Fibroblast of lung (primary cell): ENCODE results near the gene GPC3. TPM values are rescaled to one million over a fixed set of nuclear protein-coding genes. Genes with fewer than 3 reads are reported as not detected.
"Not testable (repeated sequence)": the region's sequence is repeated elsewhere in the genome, so short reads cannot be mapped to it uniquely, and the experiment has no call there.

ENCODE experiments used
- DNase-seq, 2 donors: peaks; one replicate each; pipeline versions ENCODE4 v3.0.0 to v3.0.0-alpha.2; 2010; ENCODE audit warnings: low read depth in 2 of 2
- H2AFZ ChIP-seq: 2 replicates; pipeline ENCODE4 v1.5.1; 2012; ENCODE audit warnings: low read length, control low read depth, inconsistent platforms
- H3K27ac ChIP-seq: 2 replicates; pipeline ENCODE4 v1.5.1; 2011; ENCODE audit warnings: low read length, control low read depth; ENCODE audit not compliant: insufficient read depth
- H3K27me3 ChIP-seq: 2 replicates; pipeline ENCODE4 v1.5.1; 2011; ENCODE audit warnings: mild to moderate bottlenecking, low read length; ENCODE audit not compliant: control insufficient read depth, insufficient read depth
- H3K36me3 ChIP-seq: 2 replicates; pipeline ENCODE4 v1.5.1; 2011; ENCODE audit warnings: low read length; ENCODE audit not compliant: control insufficient read depth, insufficient read depth
- H3K4me1 ChIP-seq: 2 replicates; pipeline ENCODE4 v1.5.1; 2011; ENCODE audit warnings: low read length; ENCODE audit not compliant: control insufficient read depth, insufficient read depth; ENCODE audit errors: extremely low read depth
- H3K4me2 ChIP-seq: 2 replicates; pipeline ENCODE4 v1.5.1; 2011; ENCODE audit warnings: low read length, control low read depth; ENCODE audit not compliant: insufficient read depth; ENCODE audit errors: extremely low read depth
- H3K4me3 ChIP-seq, 4 experiments: fragments of 200-600 bp in 1 of 4; sonication (generic) in 1 of 4; replicated peaks in 1 of 4; 2 replicates each; pipeline ENCODE4 v1.5.1; 2011 to 2016; ENCODE audit warnings: low read length in 4 of 4, low read depth in 3 of 4, mild to moderate bottlenecking in 3 of 4, control low read depth in 2 of 4, inconsistent platforms in 1 of 4, mixed read lengths in 1 of 4; ENCODE audit not compliant: insufficient read depth in 1 of 4; ENCODE audit errors: control extremely low read depth in 1 of 4
- H3K79me2 ChIP-seq: 2 replicates; pipeline ENCODE4 v1.5.1; 2012; ENCODE audit warnings: mild to moderate bottlenecking, low read length, inconsistent platforms; ENCODE audit not compliant: control insufficient read depth, insufficient read depth
- H3K9ac ChIP-seq: 2 replicates; pipeline ENCODE4 v1.5.1; 2011; ENCODE audit warnings: mild to moderate bottlenecking, low read length, control low read depth; ENCODE audit not compliant: insufficient read depth
- H3K9me3 ChIP-seq: 2 replicates; pipeline ENCODE4 v1.5.1; 2012; ENCODE audit warnings: low read depth, low read length; ENCODE audit not compliant: control insufficient read depth, insufficient read depth
- H4K20me1 ChIP-seq: 2 replicates; pipeline ENCODE4 v1.5.1; 2011; ENCODE audit warnings: low read length; ENCODE audit not compliant: control insufficient read depth, insufficient read depth; ENCODE audit errors: extremely low read depth
- CTCF ChIP-seq, 2 donors: IDR thresholded peaks in 1 of 2; conservative IDR thresholded peaks in 1 of 2; 1 replicate in 1 of 2; 2 replicates in 1 of 2; pipeline ENCODE4 v1.5.1; 2011 to 2012; ENCODE audit warnings: low read length in 2 of 2, control low read depth in 1 of 2, inconsistent platforms in 1 of 2, low read depth in 1 of 2, mild to moderate bottlenecking in 1 of 2
- EZH2 ChIP-seq: IDR thresholded peaks from 2 replicates; pipeline ENCODE4 v1.5.1; 2012; ENCODE audit warnings: low read length, control low read depth, mild to moderate bottlenecking; ENCODE audit errors: missing control alignments
- polyA plus RNA-seq, 2 donors: library from polyadenylated mRNA; depleted of rRNA in 1 of 2; stranded (reverse) in 1 of 2; unstranded in 1 of 2; fragments of >200 nt; gene quantifications; 2 replicates each; pipeline ENCODE4 v1.2.1, GENCODE V29; 2011 to 2012; ENCODE audit warnings: missing spikeins in 1 of 2
- total RNA-seq: library from RNA; depleted of rRNA; stranded (reverse); fragments of >200 nt; gene quantifications from 2 replicates; pipeline ENCODE4 v1.2.1, GENCODE V29; 2014

Gene GPC3
- total and polyA plus RNA-seq, 2 donors (not counting 1 experiment from before 2014, with no cell fraction given), result 6.4 to 7.1 TPM

GRCh38 chrX:133527415-133527814 lies 458.0 kb downstream of the GPC3 start:
- Histone ChIP-seq H3K4me2 (no peak overlapping the region), H3K4me1 (no peaks in the 10 kb centered on the region), H3K79me2 (no peaks in the 10 kb centered on the region), H3K27ac (no peak overlapping the region), H3K36me3 (no peaks in the 10 kb centered on the region), H3K27me3 (no peaks in the 10 kb centered on the region), H3K9ac (no peak overlapping the region), H3K9me3 (no peaks in the 10 kb centered on the region), H2AFZ (no peak overlapping the region), H4K20me1 (no peaks in the 10 kb centered on the region), H3K4me3 (no peak overlapping the region)
- no peak for TF ChIP-seq CTCF (conservative IDR thresholded peaks at IDR 0.05 in 1 of 2, IDR thresholded peaks at IDR 0.05 in 1 of 2; ENCODE audit: low read depth in 1 of 2, low read length in 2 of 2)
- peak in 1 of 2 donors; percentile 10 for DNase-seq

- not testable (repeated sequence) for H3K9me3 ChIP-seq, H3K79me2 ChIP-seq, H3K27me3 ChIP-seq, H3K27ac ChIP-seq, H4K20me1 ChIP-seq, H3K4me2 ChIP-seq, H3K36me3 ChIP-seq, H2AFZ ChIP-seq, H3K4me3 ChIP-seq, DNase-seq, H3K9ac ChIP-seq, H3K4me1 ChIP-seq
Measured at GRCh38 chrX:133526773-133527172, 458.6 kb downstream of the GPC3 start.

- no peaks in the 10 kb centered on the region for H3K4me1 ChIP-seq
- no peak for TF ChIP-seq CTCF (conservative IDR thresholded peaks at IDR 0.05 in 1 of 2, IDR thresholded peaks at IDR 0.05 in 1 of 2; ENCODE audit: low read depth in 1 of 2, low read length in 2 of 2)
- no peak for TF ChIP-seq EZH2
- DNase-seq, result no peak
- no peaks in the 10 kb centered on the region for H4K20me1 ChIP-seq
- H3K4me3 ChIP-seq, result no peak overlapping the region
- H3K27me3 ChIP-seq, result no peaks in the 10 kb centered on the region
- H3K79me2 ChIP-seq, result no peaks in the 10 kb centered on the region
- no peak overlapping the region for H2AFZ ChIP-seq
- H3K36me3 ChIP-seq, result no peaks in the 10 kb centered on the region
- no peak overlapping the region for H3K27ac ChIP-seq
- no peak overlapping the region for H3K9ac ChIP-seq
- H3K9me3 ChIP-seq, result no peaks in the 10 kb centered on the region
- no peak overlapping the region for H3K4me2 ChIP-seq
Measured at GRCh38 chrX:133523526-133523925, 461.9 kb downstream of the GPC3 start.
